ENCODE results near the gene TEC. TPM values are rescaled to one million over a fixed set of nuclear protein-coding genes. Genes with fewer than 3 reads are reported as not detected.

TEC gene
- total and polyA plus RNA-seq, 9 of the 15 experiments (the other 6 are each of a cell fraction or from before 2014, with no cell fraction given), result 5.3 to 14.7 (median 8.8) TPM

- intact Hi-C loops (cut with micrococcal nuclease), result no loop called here
- BruUV-seq (replicated peaks), result no TSS peak
- no peaks in the 10 kb centered on the region for H4K20me1 ChIP-seq (replicated peaks; ENCODE audit: control insufficient read depth, insufficient read depth, low read length)
- peaks cover 0 to 5% of the 10 kb centered on the region in 2 experiments; a peak in 1 of 5 replicates for H3K4me1 ChIP-seq (replicated peaks in 1 of 2; ENCODE audit: control insufficient read depth in 2 of 2, insufficient read depth in 2 of 2, low read length in 2 of 2)
- no peak overlapping the region for H3K4me2 ChIP-seq (ENCODE audit: insufficient read depth, low read length)
- no peaks in the 10 kb centered on the region for H3K36me3 ChIP-seq (ENCODE audit: control insufficient read depth, insufficient read depth, low read length)
- H3K4me3 ChIP-seq, result no peak overlapping the region
- CTCF ChIA-PET (ENCODE audit: low intra/inter-chr PET ratio), result no interaction called here
- FAIRE-seq, result no peak
- no peak for DNase-seq (ENCODE audit: extremely low read depth in 1 of 4, low spot score in 3 of 4)
- no peaks in the 10 kb centered on the region for H3K9me1 ChIP-seq (ENCODE audit: control insufficient read depth, insufficient read depth, low read length)
- no peaks in the 10 kb centered on the region for H3K79me2 ChIP-seq (ENCODE audit: control insufficient read depth, insufficient read depth, low read length)
- POLR2A ChIA-PET, result no interaction called here
- peak overlapping the region; percentile 62 for H2AFZ ChIP-seq (ENCODE audit: low read depth, low read length)
- in situ Hi-C loops (cut with MboI), result no loop called here
- H3K9me3 ChIP-seq (replicated peaks; ENCODE audit: control insufficient read depth, insufficient read depth, low read depth, low read length), result no peaks in the 10 kb centered on the region
- no peak for ATAC-seq
- 52% methylated on average over 6 of the region's 6 CpGs for WGBS (ENCODE audit: insufficient coverage, low coverage, missing lambda C conversion rate)
- TF ChIP-seq MIER1 (IDR thresholded peaks at IDR 0.05; ENCODE audit: low read depth), result no peak
- TF ChIP-seq MLLT1 (IDR thresholded peaks at IDR 0.05), result no peak
- no peak for TF ChIP-seq SAP30 (IDR thresholded peaks at IDR 0.05; ENCODE audit: borderline replicate concordance, insufficient read depth, low read depth, low read length, poor library complexity, severe bottlenecking)
- TF ChIP-seq EZH2 (IDR thresholded peaks at IDR 0.05; ENCODE audit: borderline replicate concordance, low read depth, low read length), result no peak
- TF ChIP-seq ZNF639 (CRISPR knock-in tag; conservative IDR thresholded peaks at IDR 0.05 in 1 of 2, IDR thresholded peaks at IDR 0.05 in 1 of 2), result no peak
- H3K27ac ChIP-seq (ENCODE audit: extremely low read depth, low read depth, low read length), result no peak overlapping the region
- no peak overlapping the region for H3K9ac ChIP-seq (ENCODE audit: insufficient read depth in 1 of 2, low read depth in 2 of 2, low read length in 2 of 2)
- no peaks in the 10 kb centered on the region for H3K27me3 ChIP-seq (ENCODE audit: control insufficient read depth in 2 of 2, insufficient read depth in 2 of 2, low read length in 2 of 2)
Observed at GRCh38 chr4:48114412-48114811, 155.2 kb downstream of the TEC start.

All from K562 (cell line).